AG08396 (cell line): ENCODE data around the gene UPF1.

Experiments
- DNase-seq: peaks from one replicate; pipeline ENCODE4 v3.0.0; 2012; ENCODE audit warnings: low spot score, mixed read lengths

The UPF1 gene

GRCh38 chr19:18857223-18857622, 25.5 kb downstream of the UPF1 start:
- no peak for DNase-seq

DNA sequence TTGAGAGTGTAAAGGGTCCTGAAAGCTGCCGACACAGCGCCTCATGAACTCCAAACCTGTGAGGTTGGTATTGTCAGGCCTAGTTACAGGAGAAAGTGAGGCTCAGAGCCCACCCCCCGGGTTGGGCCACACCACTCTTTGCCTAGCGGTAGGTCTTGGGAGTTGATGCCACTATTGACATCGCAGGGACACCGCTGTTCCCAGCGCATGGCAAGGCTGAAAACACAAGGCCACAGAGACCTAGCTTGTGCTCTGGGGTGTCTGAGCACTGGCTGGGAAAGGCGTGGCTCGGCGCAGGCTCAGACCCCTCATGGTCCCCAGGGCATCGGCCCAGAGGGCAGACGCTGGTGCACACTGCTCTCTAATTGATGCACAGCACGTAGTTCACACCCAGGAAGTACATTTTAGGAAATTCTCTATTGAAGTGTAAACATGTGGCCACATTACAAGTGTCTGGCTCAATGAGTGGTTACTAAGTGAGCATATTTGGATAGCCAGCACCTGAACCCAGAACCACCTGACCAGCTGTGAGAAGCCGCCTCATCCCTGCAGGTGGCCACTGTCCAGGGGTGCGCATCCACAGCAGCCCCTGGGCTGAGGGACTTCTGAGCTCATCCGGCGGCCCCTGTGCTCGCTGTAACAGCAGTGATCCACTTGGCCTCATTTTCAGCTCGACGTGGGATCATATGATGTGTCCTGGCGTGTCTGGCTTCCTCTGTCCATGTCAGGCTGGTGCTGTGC, 27.3 kb downstream of the UPF1 start:
- DNase-seq: no peak

- DNase-seq: no peak
These were observed 28.0 kb downstream of the UPF1 start for GRCh38 chr19:18859676-18860301.

DNA sequence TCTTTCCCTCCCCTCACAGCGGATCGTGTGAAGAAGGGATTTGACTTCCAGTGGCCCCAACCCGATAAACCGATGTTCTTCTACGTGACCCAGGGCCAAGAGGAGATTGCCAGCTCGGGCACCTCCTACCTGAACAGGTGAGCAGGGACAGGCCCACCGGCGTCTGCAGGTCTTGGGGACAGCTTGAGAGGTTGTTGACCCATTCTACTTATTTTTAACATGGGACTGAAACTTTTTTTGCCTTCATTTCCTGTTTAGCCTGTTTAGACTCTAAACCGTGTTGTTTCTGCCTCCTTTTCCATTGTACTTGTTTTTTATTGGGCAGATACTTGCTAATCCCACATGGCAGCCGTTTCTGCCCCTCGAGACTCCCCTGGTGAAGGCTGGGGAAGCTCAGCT, 28.5 kb downstream of the UPF1 start:
- DNase-seq: no peak

DNA sequence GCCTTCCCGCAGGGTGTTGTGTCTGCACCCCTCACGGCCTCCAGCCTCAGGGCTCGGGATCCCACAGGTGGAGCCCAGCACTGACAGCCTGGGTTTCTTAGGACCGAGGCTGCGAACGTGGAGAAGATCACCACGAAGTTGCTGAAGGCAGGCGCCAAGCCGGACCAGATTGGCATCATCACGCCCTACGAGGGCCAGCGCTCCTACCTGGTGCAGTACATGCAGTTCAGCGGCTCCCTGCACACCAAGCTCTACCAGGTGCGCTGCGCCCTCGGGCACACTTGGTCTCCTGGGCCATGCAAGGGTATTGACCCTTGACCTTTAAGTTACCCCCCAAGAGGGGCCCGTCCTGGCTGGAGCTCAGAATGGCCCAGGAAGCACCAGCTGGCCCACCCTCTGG, 29.0 kb downstream of the UPF1 start:
- DNase-seq: no peak

DNA sequence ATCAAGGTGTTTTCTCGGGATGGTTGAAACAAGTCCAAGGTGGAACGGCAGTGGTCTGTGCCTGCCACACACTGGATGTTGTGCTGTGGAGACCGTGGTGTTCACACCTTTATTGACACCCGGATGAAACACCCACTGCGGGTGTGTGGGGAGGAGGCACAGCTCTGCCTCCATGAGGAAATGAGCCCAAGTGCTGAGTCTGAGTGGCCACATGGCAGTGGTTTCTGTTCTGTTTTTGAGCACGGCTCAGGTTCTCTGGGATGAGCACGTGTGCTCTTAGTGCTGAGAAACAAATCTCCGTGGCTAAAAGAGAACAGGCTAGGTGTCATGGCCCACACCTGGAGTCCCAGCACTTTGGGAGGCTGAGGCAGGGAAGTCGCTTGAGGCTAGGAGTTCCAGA, 29.5 kb downstream of the UPF1 start:
- DNase-seq: no peak

GRCh38 chr19:18861917-18862316, 30.2 kb downstream of the UPF1 start:
- DNase-seq: no peak

- no peak for DNase-seq
These were observed 31.4 kb downstream of the UPF1 start for GRCh38 chr19:18862976-18863842.

DNA sequence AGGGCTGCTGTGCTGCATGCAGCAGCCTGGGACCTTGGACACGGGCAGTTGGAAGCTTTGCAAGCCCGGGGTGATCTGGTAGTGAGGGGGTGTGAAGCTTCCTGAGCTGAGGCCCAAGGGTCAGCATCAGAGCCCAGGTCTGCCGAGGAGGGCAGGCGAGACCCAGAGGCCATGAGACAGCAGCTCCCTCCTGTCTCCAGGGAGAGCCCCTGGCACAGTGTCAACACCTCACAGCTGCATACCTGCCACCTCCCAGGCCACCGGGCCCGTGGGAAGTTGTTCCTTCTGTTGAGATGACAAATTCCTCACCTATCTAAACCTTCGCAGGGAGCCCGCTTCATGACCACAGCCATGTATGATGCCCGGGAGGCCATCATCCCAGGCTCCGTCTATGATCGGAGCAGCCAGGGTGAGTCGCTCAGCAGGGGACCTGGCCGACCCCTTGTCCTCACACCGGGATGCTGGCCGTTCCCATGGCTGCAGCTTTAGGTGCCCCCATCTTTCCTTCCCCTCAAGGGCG, 32.1 kb downstream of the UPF1 start:
- no peak for DNase-seq

GRCh38 chr19:18865106-18865972, 33.6 kb downstream of the UPF1 start:
- no peak for DNase-seq

- peak; percentile 95 for DNase-seq
These were observed 34.4 kb downstream of the UPF1 start for GRCh38 chr19:18865973-18866799.

GRCh38 chr19:18866800-18867123, 35.0 kb downstream of the UPF1 start:
- no peak for DNase-seq

DNA sequence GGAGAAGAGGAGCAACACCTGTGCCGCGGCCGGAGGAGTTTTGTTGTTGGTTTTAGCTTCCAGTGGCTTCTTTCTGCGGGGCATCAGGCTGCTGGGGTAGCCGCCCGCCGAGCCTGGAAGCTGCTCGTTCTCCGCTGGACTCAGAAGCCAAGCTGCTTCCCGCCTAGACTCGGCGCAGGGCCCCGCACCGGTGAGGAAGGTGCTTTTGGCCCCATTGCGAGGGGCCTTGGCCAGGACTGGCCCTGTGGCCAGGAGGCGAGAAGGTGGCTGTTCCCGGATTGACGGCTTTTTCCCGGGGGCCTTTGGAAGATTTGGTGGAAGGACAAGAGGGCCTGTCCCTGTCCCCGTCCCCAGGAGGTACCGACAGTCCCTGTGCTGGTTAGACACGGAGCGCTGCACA, 35.4 kb downstream of the UPF1 start:
- DNase-seq: no peak

- no peak for DNase-seq
These were observed 36.0 kb downstream of the UPF1 start for GRCh38 chr19:18867751-18868150.

DNA sequence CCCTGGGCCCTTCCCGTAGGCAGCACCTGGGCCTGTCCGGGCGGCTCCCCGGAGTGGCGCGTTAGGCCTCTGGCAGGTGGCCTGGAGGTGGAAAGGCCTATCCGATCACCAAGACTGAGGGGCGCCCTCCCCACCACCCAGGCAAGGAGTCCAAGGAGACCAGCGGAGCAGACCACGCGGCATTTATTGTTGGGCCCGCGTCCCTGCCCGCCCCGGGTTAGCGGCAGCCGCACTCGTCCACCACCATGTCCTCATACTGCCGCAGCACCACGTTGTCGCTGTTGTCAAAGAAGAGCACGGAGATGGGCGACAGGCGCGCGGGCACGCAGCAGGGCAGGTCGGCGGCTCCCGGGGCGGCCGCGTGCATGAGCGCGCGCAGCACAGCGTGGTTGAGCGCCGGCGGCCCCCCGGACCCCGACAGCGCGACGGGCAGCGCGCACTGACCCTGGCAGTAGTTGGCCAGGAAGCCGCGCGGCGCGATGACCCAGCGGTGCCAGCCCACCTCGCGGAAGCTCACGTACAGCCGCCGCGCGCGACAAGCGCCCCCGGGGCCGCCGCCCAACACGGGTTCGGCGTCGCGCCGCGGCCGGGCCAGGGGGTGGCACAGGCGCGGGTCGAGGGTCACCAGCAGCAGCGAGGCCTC, 36.7 kb downstream of the UPF1 start:
- DNase-seq: no peak

- DNase-seq: no peak
These were observed 37.4 kb downstream of the UPF1 start for GRCh38 chr19:18869023-18869618.

- no peak for DNase-seq
These were observed 38.2 kb downstream of the UPF1 start for GRCh38 chr19:18869781-18870530.

- no peak for DNase-seq
These were observed 38.9 kb downstream of the UPF1 start for GRCh38 chr19:18870531-18871172.

DNA sequence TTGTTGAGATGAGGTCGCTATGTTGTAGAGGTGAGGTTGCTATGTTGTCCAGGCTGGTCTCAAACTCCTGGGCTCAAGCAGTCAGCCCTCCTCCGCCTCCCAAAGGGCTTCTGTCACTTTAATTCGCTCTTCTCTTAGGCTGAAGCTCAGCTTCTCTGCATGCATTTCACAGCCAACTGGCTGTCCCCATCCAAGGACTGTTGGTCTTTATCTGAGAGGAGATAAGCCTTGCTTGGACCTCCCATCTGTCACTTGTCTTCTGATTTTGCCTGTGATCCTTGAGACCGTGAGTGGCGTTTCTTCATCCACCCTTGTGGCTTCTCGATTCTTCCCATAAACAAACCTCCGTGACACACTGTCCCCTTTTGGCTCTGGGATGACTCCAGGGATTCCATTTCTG, 39.8 kb downstream of the UPF1 start:
- no peak for DNase-seq
